IPS-15b (cell line): Measurements from ENCODE around the gene PACS2.
A peak's percentile ranks its signal among the peaks of the same experiment; 100 is the strongest.

Experiments used
- H3K27me3 ChIP-seq: one replicate; pipeline ENCODE4 v1.6.1; 2013; ENCODE audit warnings: low read length; ENCODE audit not compliant: control insufficient read depth, insufficient read depth
- H3K36me3 ChIP-seq: one replicate; pipeline ENCODE4 v1.6.1; 2013; ENCODE audit warnings: low read length; ENCODE audit not compliant: control insufficient read depth, insufficient read depth
- H3K4me1 ChIP-seq: one replicate; pipeline ENCODE4 v1.6.1; 2013; ENCODE audit warnings: mild to moderate bottlenecking, low read length; ENCODE audit not compliant: control insufficient read depth, insufficient read depth
- H3K4me3 ChIP-seq: one replicate; pipeline ENCODE4 v1.5.1; 2013; ENCODE audit warnings: low read depth, low read length
- H3K9ac ChIP-seq: one replicate; pipeline ENCODE4 v1.6.1; 2013; ENCODE audit warnings: low read depth, mild to moderate bottlenecking, low read length
- H3K9me3 ChIP-seq: one replicate; pipeline ENCODE4 v1.6.1; 2013; ENCODE audit warnings: mild to moderate bottlenecking, low read length; ENCODE audit not compliant: control insufficient read depth, insufficient read depth

Gene PACS2

GRCh38 chr14:105390849-105391500, 76.4 kb downstream of the PACS2 start:
- no peak overlapping the region for H3K4me3 ChIP-seq
- no peaks in the 10 kb centered on the region for H3K4me1 ChIP-seq
- peaks cover 14% of the 10 kb centered on the region for H3K36me3 ChIP-seq
- H3K27me3 ChIP-seq, result no peaks in the 10 kb centered on the region
- no peak overlapping the region for H3K9ac ChIP-seq
- no peaks in the 10 kb centered on the region for H3K9me3 ChIP-seq

- Histone ChIP-seq H3K9me3 (no peaks in the 10 kb centered on the region), H3K27me3 (no peaks in the 10 kb centered on the region), H3K4me1 (no peaks in the 10 kb centered on the region), H3K9ac (no peak overlapping the region), H3K4me3 (no peak overlapping the region), H3K36me3 (peaks cover 14% of the 10 kb centered on the region)
Measured at GRCh38 chr14:105391541-105391940, 77.0 kb downstream of the PACS2 start.

- H3K4me1 ChIP-seq, result no peaks in the 10 kb centered on the region
- no peaks in the 10 kb centered on the region for H3K9me3 ChIP-seq
- peaks cover 11% of the 10 kb centered on the region for H3K36me3 ChIP-seq
- no peak overlapping the region for H3K4me3 ChIP-seq
- no peaks in the 10 kb centered on the region for H3K27me3 ChIP-seq
- no peak overlapping the region for H3K9ac ChIP-seq
Measured at GRCh38 chr14:105392131-105393090, 77.9 kb downstream of the PACS2 start.

- no peaks in the 10 kb centered on the region for H3K4me1 ChIP-seq
- H3K9ac ChIP-seq, result no peak overlapping the region
- no peaks in the 10 kb centered on the region for H3K27me3 ChIP-seq
- no peaks in the 10 kb centered on the region for H3K9me3 ChIP-seq
- peaks cover 8% of the 10 kb centered on the region for H3K36me3 ChIP-seq
- H3K4me3 ChIP-seq, result no peak overlapping the region
Measured at GRCh38 chr14:105393151-105393550, 78.6 kb downstream of the PACS2 start.

- no peak overlapping the region for H3K9ac ChIP-seq
- no peak overlapping the region for H3K4me3 ChIP-seq
- H3K27me3 ChIP-seq, result no peaks in the 10 kb centered on the region
- peaks cover 11% of the 10 kb centered on the region for H3K36me3 ChIP-seq
- H3K4me1 ChIP-seq, result no peaks in the 10 kb centered on the region
- H3K9me3 ChIP-seq, result no peaks in the 10 kb centered on the region
Measured at GRCh38 chr14:105394714-105395537, 80.4 kb downstream of the PACS2 start.

GRCh38 chr14:105395538-105395854, 80.9 kb downstream of the PACS2 start:
- Histone ChIP-seq H3K9ac (no peak overlapping the region), H3K4me1 (no peaks in the 10 kb centered on the region), H3K36me3 (peaks cover 11% of the 10 kb centered on the region), H3K27me3 (no peaks in the 10 kb centered on the region), H3K4me3 (no peak overlapping the region), H3K9me3 (no peaks in the 10 kb centered on the region)

GRCh38 chr14:105397350-105397931, 82.9 kb downstream of the PACS2 start:
- H3K4me3 ChIP-seq, result peak overlapping the region; percentile 45

GRCh38 chr14:105398044-105398725, 83.6 kb downstream of the PACS2 start, which contains the start of gene TEX22:
Gene TEX22 (plus strand): TSS chr14:105398538. CDS start chr14:105399341, 803 bp downstream.
- Histone ChIP-seq H3K36me3 (peaks cover 8% of the 10 kb centered on the region), H3K9ac (peak within 1 kb of the TSS; percentile 65), H3K4me3 (peak within 1 kb of the TSS; percentile 45), H3K4me1 (no peaks in the 10 kb centered on the region), H3K27me3 (no peaks in the 10 kb centered on the region), H3K9me3 (no peaks in the 10 kb centered on the region)

More at GRCh38 chr14:105397350-105397931, 82.9 kb downstream of the PACS2 start:
- Histone ChIP-seq H3K9ac (no peak overlapping the region), H3K4me1 (no peaks in the 10 kb centered on the region), H3K27me3 (no peaks in the 10 kb centered on the region), H3K9me3 (no peaks in the 10 kb centered on the region), H3K36me3 (peaks cover 12% of the 10 kb centered on the region)

GRCh38 chr14:105398726-105399465, 84.3 kb downstream of the PACS2 start:
- H3K4me1 ChIP-seq, result no peaks in the 10 kb centered on the region
- H3K27me3 ChIP-seq, result no peaks in the 10 kb centered on the region
- peaks cover 8% of the 10 kb centered on the region for H3K36me3 ChIP-seq
- H3K4me3 ChIP-seq, result peak overlapping the region; percentile 45
- H3K9ac ChIP-seq, result peak overlapping the region; percentile 65
- H3K9me3 ChIP-seq, result no peaks in the 10 kb centered on the region

- no peak overlapping the region for H3K9ac ChIP-seq
- H3K27me3 ChIP-seq, result no peaks in the 10 kb centered on the region
- peak overlapping the region; percentile 45 for H3K4me3 ChIP-seq
- peaks cover 8% of the 10 kb centered on the region for H3K36me3 ChIP-seq
- no peaks in the 10 kb centered on the region for H3K4me1 ChIP-seq
- H3K9me3 ChIP-seq, result no peaks in the 10 kb centered on the region
Measured at GRCh38 chr14:105399466-105399775, 84.9 kb downstream of the PACS2 start.
